Muscle of arm (tissue), 12 donors: ENCODE results near the gene UPF3A. TPM values are rescaled to one million over a fixed set of nuclear protein-coding genes. Genes with fewer than 3 reads are reported as not detected.
"Not testable (repeated sequence)": the region's sequence is repeated elsewhere in the genome, so short reads cannot be mapped to it uniquely, and the experiment has no call there.

Experiments used
- DNase-seq: peaks from one replicate; pipeline ENCODE4 v3.0.0-alpha.2; 2013
- polyA plus RNA-seq, 12 donors: library from polyadenylated mRNA; unstranded; fragments of 120-200 nt; gene quantifications; one replicate each; pipeline ENCODE4 v1.2.1, GENCODE V29; 2013; ENCODE audit not compliant: insufficient read length in 12 of 12

UPF3A gene
- polyA plus RNA-seq, 12 donors = 51.2 to 154 (median 99.6) TPM; not detected in 1

GRCh38 chr13:114328034-114328433 is 46.6 kb downstream of the UPF3A start:
- no peak for DNase-seq

DNA sequence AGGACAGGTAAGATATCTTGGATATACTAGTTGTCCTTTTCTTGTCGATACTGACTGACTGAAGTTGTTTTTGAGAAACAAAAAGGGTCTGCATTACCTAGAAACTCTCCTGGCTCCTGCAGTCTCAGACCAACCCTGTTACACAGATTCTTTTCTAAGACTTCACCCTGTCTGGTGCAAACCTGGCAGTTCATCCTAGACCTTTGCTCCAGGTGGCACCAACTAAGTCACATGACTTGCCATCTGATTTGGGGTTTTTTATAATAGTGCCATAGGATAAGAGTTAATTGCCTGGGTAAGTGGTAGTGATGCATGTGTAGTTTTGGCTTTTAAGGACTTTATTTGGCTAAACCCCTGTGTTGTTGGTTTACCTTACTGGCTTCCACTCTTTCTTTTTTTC is 47.2 kb downstream of the UPF3A start:
- no peak for DNase-seq

- no peak for DNase-seq
Measured at GRCh38 chr13:114330086-114330485, 48.7 kb downstream of the UPF3A start.

DNA sequence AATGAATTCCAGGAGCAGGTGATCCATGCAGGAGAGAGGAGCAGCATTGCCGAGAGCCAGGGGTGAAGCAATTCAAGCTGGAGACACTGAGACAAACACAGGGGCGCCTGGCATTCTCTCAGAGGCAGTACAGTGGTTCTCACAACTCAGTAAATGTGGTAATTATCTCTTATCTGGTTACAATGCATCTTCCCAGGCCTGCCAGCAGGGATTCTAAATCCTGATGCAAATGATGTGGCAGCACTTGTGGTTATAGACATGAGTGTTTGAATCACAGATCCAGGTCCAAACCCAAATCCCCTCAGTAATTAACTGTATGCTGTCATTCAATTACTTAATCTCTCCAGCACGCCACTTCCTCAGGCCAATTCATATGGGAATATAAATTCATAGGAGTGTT is 52.5 kb downstream of the UPF3A start:
- not testable (repeated sequence) for DNase-seq

GRCh38 chr13:114334305-114335053 is 53.1 kb downstream of the UPF3A start:
- DNase-seq = no peak

- not testable (repeated sequence) for DNase-seq
Measured at GRCh38 chr13:114336457-114336856, 55.1 kb downstream of the UPF3A start.

GRCh38 chr13:114338959-114339358 is 57.6 kb downstream of the UPF3A start:
- DNase-seq = no peak

GRCh38 chr13:114339857-114340534 is 58.6 kb downstream of the UPF3A start:
- DNase-seq = no peak

DNA sequence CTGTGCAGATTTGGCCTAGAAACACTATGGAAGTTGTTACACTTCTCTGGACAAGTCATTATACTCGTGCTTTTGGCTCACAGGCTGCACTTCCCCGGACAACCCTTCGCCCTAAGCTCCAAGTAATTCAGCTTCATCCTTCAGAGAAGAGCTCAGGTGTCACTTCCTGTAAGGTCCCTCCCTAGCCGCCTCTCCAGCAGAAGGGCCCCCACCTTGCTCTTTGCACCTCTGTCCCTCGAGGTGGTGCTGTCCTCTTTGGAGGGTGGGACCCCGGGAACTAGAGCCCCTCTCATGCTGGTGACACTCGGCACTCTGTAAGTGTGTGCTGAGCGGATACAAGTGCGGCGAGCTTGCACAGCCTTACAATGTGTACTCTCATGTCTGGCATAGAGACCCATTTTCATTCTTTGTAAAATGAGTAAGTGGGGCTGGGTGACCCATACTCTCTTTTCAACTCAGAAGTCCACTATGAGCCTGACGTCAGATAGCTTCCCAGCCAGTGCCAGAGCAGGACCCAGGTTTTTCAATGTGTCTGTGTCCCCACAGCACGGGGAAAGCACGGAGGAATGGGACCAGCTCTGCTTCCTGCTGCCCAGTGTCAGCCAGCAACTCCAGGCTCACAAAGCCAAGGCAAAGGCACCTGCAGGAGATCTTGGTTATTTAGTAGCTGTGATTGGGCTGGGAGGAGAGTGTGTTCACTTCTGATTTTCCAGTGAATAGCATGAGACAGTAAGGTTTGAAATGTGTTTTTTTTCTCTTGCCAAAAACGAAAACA is 59.8 kb downstream of the UPF3A start:
- peak; percentile 21 for DNase-seq

DNA sequence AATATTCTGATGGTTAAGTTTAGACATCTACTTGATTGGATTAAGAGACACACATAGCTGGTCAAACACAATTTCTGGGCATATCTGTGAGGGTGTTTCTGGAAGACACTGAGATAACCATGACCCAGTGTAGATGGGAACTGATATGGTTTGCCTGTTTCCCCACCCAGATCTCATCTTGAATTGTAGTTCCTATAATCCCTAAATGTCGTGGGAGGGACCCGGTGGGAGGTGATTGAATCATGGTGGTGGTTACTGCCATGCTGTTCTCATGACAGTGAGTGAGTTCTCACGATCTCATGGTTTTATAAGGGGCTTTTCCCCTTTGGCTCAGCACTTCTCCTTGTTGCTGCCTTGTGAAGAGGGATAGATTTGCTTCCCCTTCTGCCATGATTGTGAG is 65.9 kb downstream of the UPF3A start:
- not testable (repeated sequence) for DNase-seq

DNA sequence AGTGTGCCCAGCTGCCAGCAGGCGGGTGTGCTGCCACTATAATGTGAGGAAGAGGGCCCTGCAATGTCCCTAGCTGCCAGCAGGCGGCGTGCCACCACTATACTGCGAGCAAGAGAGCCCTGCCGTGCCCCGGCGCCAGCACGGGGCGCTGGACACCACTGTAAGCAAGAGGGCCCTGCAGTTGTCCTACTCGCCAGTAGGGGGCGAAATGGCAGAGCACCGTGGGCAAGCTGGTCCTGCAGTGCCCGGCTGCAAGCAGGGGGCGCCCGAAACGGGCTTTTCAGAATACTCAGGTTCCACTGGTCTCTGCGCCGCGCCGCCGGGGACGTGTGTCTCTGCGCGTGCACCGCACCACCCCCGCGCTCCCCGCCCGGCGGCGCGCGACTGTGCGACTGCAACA is 71.4 kb downstream of the UPF3A start:
- not testable (repeated sequence) for DNase-seq

DNA sequence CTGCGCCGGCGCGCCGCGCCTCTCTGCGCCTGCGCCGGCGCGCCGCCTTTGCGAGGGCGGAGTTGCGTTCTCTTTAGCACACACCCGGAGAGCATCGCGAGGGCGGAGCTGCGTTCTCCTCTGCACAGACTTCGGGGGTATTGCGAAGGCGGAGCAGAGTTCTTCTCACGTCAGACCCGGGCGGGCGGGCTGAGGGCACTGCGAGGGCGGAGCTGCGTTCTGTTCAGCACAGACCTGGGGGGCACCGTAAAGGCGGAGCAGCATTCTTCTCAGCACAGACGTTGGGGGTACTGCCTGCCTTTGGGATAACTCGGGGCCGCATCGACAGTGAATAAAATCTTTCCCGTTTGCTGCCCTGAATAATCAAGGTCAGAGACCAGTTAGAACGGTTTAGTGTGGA is 72.0 kb downstream of the UPF3A start:
- DNase-seq = not testable (repeated sequence)

Other genes starting within 250 kb of the UPF3A start
- gene RASA3, start 149.0 kb upstream of the UPF3A start, polyA plus RNA-seq = 10 to 100 TPM in 10 of 12 donors, 1 to 10 TPM in 1, not detected in 1; 8.9 to 23.0 (median 20.0) TPM
- gene CFAP97D2, start 102.3 kb upstream of the UPF3A start, polyA plus RNA-seq = not detected
- 100 to 1,000 TPM in 2 of 12 donors, 10 to 100 TPM in 9, not detected in 1; 60.8 to 112 (median 81.0) TPM for gene CDC16, start 46.7 kb upstream of the UPF3A start, polyA plus RNA-seq
- gene CHAMP1, start 32.9 kb downstream of the UPF3A start, polyA plus RNA-seq = 10 to 100 TPM in 11 of 12 donors, not detected in 1; 15.3 to 30.0 (median 18.0) TPM